GM23248 (cell line): ENCODE results near the gene CAMTA2. TPM values are rescaled to one million over a fixed set of nuclear protein-coding genes. Genes with fewer than 3 reads are reported as not detected.
A peak's percentile ranks its signal among the peaks of the same experiment; 100 is the strongest.

Experiments used
- DNase-seq: peaks from one replicate; pipeline ENCODE4 v3.0.0-alpha.2; 2015
- H2AFZ ChIP-seq: fragments of 200-600 bp; sonication (generic); 2 replicates; pipeline ENCODE4 v1.6.1; 2016; ENCODE audit warnings: antibody characterized with exemption
- H3F3A ChIP-seq: fragments of 200-600 bp; sonication (generic); 2 replicates; pipeline ENCODE4 v1.6.1; 2016; ENCODE audit warnings: mild to moderate bottlenecking, antibody characterized with exemption, mixed run types; ENCODE audit not compliant: insufficient read depth
- H3K27ac ChIP-seq: fragments of 200-600 bp; sonication (generic); 2 replicates; pipeline ENCODE4 v1.5.1; 2016; ENCODE audit warnings: mild to moderate bottlenecking
- H3K27me3 ChIP-seq: fragments of 200-600 bp; sonication (generic); replicated peaks from 2 replicates; pipeline ENCODE4 v1.6.1; 2016; ENCODE audit warnings: mild to moderate bottlenecking; ENCODE audit not compliant: insufficient read depth
- H3K36me3 ChIP-seq: fragments of 200-600 bp; sonication (generic); 2 replicates; pipeline ENCODE4 v1.6.1; 2016; ENCODE audit warnings: low read depth, mild to moderate bottlenecking
- H3K4me1 ChIP-seq: fragments of 200-600 bp; sonication (generic); 2 replicates; pipeline ENCODE4 v1.6.1; 2016; ENCODE audit warnings: mild to moderate bottlenecking; ENCODE audit not compliant: insufficient read depth
- H3K4me2 ChIP-seq: fragments of 200-600 bp; sonication (generic); one replicate; pipeline ENCODE4 v1.6.1; 2016; ENCODE audit warnings: mild to moderate bottlenecking; ENCODE audit not compliant: unreplicated experiment
- H3K4me3 ChIP-seq: fragments of 200-600 bp; sonication (generic); 2 replicates; pipeline ENCODE4 v1.5.1; 2016; ENCODE audit warnings: mild to moderate bottlenecking
- H3K79me2 ChIP-seq: fragments of 200-600 bp; sonication (generic); 2 replicates; pipeline ENCODE4 v1.6.1; 2016; ENCODE audit warnings: mild to moderate bottlenecking; ENCODE audit not compliant: insufficient read depth
- H3K9ac ChIP-seq: fragments of 200-600 bp; sonication (generic); 2 replicates; pipeline ENCODE4 v1.6.1; 2016; ENCODE audit warnings: mild to moderate bottlenecking
- H3K9me2 ChIP-seq: fragments of 200-600 bp; sonication (generic); 2 replicates; pipeline ENCODE4 v1.6.1; 2016; ENCODE audit warnings: mixed run types, mild to moderate bottlenecking, moderate library complexity; ENCODE audit not compliant: insufficient read depth
- H3K9me3 ChIP-seq: fragments of 200-600 bp; sonication (generic); one replicate; pipeline ENCODE4 v1.6.1; 2017; ENCODE audit warnings: low read depth
- H4K20me1 ChIP-seq: fragments of 200-600 bp; sonication (generic); 2 replicates; pipeline ENCODE4 v1.6.0; 2016; ENCODE audit not compliant: insufficient read depth
- EZH2 ChIP-seq: fragments of 200-600 bp; sonication (generic); IDR thresholded peaks from 2 replicates; pipeline ENCODE4 v1.6.1; 2018; ENCODE audit warnings: antibody characterized with exemption, mild to moderate bottlenecking; ENCODE audit not compliant: insufficient read depth, poor library complexity, severe bottlenecking
- EZH2phosphoT487 ChIP-seq: fragments of 200-600 bp; sonication (generic); IDR thresholded peaks from 2 replicates; pipeline ENCODE4 v1.6.1; 2018; ENCODE audit warnings: antibody characterized with exemption, moderate library complexity, mild to moderate bottlenecking, low read depth; ENCODE audit not compliant: insufficient read depth
- WGBS, 2 experiments: methylation state at CpG; one replicate each; pipeline ENCODE4 v1.1.6; 2015 to 2017; ENCODE audit warnings: low lambda C conversion rate in 2 of 2, low coverage in 1 of 2; ENCODE audit errors: missing lambda C conversion rate in 2 of 2; 5-methylcytosine and 5-hydroxymethylcytosine counted together
- in situ Hi-C: fragments of 300-500 bp; cut with MboI; formaldehyde crosslinking; loops from 2 replicates; pipeline ENCODE4 v1.15.0; 2020
- polyA plus RNA-seq: library from polyadenylated mRNA; unstranded; fragments of >200 nt; fragmentation: Nextera tagmentation; extraction: Ambion mirVana; gene quantifications from 2 replicates; pipeline ENCODE4 v1.2.1, GENCODE V29; 2016
- total RNA-seq: library from RNA; depleted of rRNA; stranded (reverse); fragments of >200 nt; shearing (Covaris generic); gene quantifications from 2 replicates; pipeline ENCODE4 v1.2.3, GENCODE V29; 2014

CAMTA2 gene
- total and polyA plus RNA-seq, 2 experiments from 2014 or later = 10.1 to 28.8 TPM

- WGBS, 2 experiments = 36 to 43% methylated on average over 5 of the region's 5 CpGs
- Histone ChIP-seq H3F3A (no peaks in the 10 kb centered on the region; the same call in 1 of the 2 replicates), H3K36me3 (peaks cover 25% of the 10 kb centered on the region), H4K20me1 (no peaks in the 10 kb centered on the region), H3K4me3 (no peak overlapping the region), H2AFZ (no peak overlapping the region), H3K27ac (no peak overlapping the region), H3K27me3 (no peaks in the 10 kb centered on the region), H3K4me1 (no peaks in the 10 kb centered on the region; the same call in 1 of the 2 replicates), H3K9me3 (no peaks in the 10 kb centered on the region), H3K79me2 (peaks cover 21% of the 10 kb centered on the region), H3K9me2 (no peaks in the 10 kb centered on the region), H3K4me2 (no peak overlapping the region), H3K9ac (no peak overlapping the region)
- in situ Hi-C loops = no loop called here
- TF ChIP-seq EZH2 = no peak
- TF ChIP-seq EZH2phosphoT487 = no peak
- DNase-seq = peak; percentile 30
Observed at GRCh38 chr17:4982305-4982704, 5.2 kb downstream of the CAMTA2 start.

- Histone ChIP-seq H3K9ac (no peak overlapping the region), H3K4me2 (no peak overlapping the region), H4K20me1 (no peaks in the 10 kb centered on the region), H3K79me2 (peaks cover 7% of the 10 kb centered on the region; the same call in 1 of the 2 replicates), H3K27ac (no peak overlapping the region), H3K9me3 (no peaks in the 10 kb centered on the region), H3K4me3 (no peak overlapping the region), H2AFZ (no peak overlapping the region), H3K36me3 (peaks cover 35% of the 10 kb centered on the region), H3K27me3 (no peaks in the 10 kb centered on the region), H3K9me2 (no peaks in the 10 kb centered on the region), H3K4me1 (no peaks in the 10 kb centered on the region; the same call in 1 of the 2 replicates), H3F3A (no peaks in the 10 kb centered on the region; the same call in 1 of the 2 replicates)
- no peak for TF ChIP-seq EZH2
- TF ChIP-seq EZH2phosphoT487 = no peak
- DNase-seq = peak; percentile 45
- WGBS, 2 experiments = 48 to 50% methylated on average over 6 of the region's 6 CpGs
- in situ Hi-C loops = no loop called here
Observed at GRCh38 chr17:4980644-4981216, 6.7 kb downstream of the CAMTA2 start.

GRCh38 chr17:4978726-4979125, 8.7 kb downstream of the CAMTA2 start:
- in situ Hi-C loops = no loop called here
- TF ChIP-seq EZH2 (no peak), EZH2phosphoT487 (no peak)
- H3K9ac ChIP-seq = no peak overlapping the region
- H2AFZ ChIP-seq = no peak overlapping the region
- H3F3A ChIP-seq = no peaks in the 10 kb centered on the region
- peaks cover 35% of the 10 kb centered on the region for H3K36me3 ChIP-seq
- H4K20me1 ChIP-seq = no peaks in the 10 kb centered on the region
- H3K27ac ChIP-seq = no peak overlapping the region
- no peaks in the 10 kb centered on the region for H3K27me3 ChIP-seq
- no peak for DNase-seq
- H3K9me2 ChIP-seq = no peaks in the 10 kb centered on the region
- no peaks in the 10 kb centered on the region; the same call in 1 of the 2 replicates for H3K4me1 ChIP-seq
- H3K79me2 ChIP-seq = no peaks in the 10 kb centered on the region
- no peak overlapping the region for H3K4me2 ChIP-seq
- no peak overlapping the region for H3K4me3 ChIP-seq
- no peaks in the 10 kb centered on the region for H3K9me3 ChIP-seq

GRCh38 chr17:4974115-4974670, 13.3 kb downstream of the CAMTA2 start:
- in situ Hi-C loops = no loop called here
- H3K9me2 ChIP-seq = no peaks in the 10 kb centered on the region
- no peak overlapping the region for H2AFZ ChIP-seq
- H3K27me3 ChIP-seq = no peaks in the 10 kb centered on the region
- H3K79me2 ChIP-seq = no peaks in the 10 kb centered on the region
- H3K4me3 ChIP-seq = no peak overlapping the region
- peaks cover 7% of the 10 kb centered on the region for H3K4me1 ChIP-seq
- WGBS, 2 experiments = 93 to 95% methylated on average over 9 of the region's 9 CpGs
- H3K27ac ChIP-seq = no peak overlapping the region
- no peak for DNase-seq
- no peak for TF ChIP-seq EZH2phosphoT487
- TF ChIP-seq EZH2 = no peak
- peaks cover 22% of the 10 kb centered on the region for H3F3A ChIP-seq
- H3K36me3 ChIP-seq = peaks cover 27% of the 10 kb centered on the region
- no peak overlapping the region for H3K4me2 ChIP-seq
- H3K9me3 ChIP-seq = no peaks in the 10 kb centered on the region
- no peaks in the 10 kb centered on the region for H4K20me1 ChIP-seq
- H3K9ac ChIP-seq = no peak overlapping the region
